ENCODE measurements around the gene SPSB4.

SPSB4 gene

DNA sequence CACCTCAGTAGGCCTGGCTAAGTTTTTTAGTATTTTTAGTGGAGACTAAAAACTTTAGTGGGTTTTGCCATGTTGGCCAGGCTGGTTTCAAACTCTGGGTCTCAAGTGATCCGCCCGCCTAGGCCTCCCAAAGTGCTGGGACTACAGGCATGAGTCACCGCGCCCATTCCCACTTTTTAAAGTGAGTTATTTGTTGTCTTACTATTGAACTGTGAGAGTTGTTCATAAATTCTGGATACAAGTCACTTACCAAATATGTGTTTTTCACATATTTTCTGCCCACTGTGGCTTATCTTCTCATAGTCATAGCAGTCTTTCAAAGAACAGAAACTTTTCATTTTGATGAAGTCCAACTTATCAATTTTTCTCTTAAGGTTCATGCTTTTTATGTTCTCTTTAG, 29.9 kb upstream of the SPSB4 start:
- Histone ChIP-seq H3K27ac (ENCODE audit: low read depth, low read length) (no peak overlapping the region), H3K27me3 (ENCODE audit: control insufficient read depth, insufficient read depth, low read length) (no peaks in the 10 kb centered on the region), H3K9me3 (ENCODE audit: control insufficient read depth, insufficient read depth, low read depth, low read length) (no peaks in the 10 kb centered on the region), H3K4me1 (ENCODE audit: control insufficient read depth, insufficient read depth, low read length) (no peaks in the 10 kb centered on the region), H3K4me3 (ENCODE audit: low read depth, low read length) (no peak overlapping the region), H3K36me3 (ENCODE audit: control insufficient read depth, insufficient read depth, low read length) (no peaks in the 10 kb centered on the region), H3K9ac (ENCODE audit: low read length) (no peak overlapping the region)

DNA sequence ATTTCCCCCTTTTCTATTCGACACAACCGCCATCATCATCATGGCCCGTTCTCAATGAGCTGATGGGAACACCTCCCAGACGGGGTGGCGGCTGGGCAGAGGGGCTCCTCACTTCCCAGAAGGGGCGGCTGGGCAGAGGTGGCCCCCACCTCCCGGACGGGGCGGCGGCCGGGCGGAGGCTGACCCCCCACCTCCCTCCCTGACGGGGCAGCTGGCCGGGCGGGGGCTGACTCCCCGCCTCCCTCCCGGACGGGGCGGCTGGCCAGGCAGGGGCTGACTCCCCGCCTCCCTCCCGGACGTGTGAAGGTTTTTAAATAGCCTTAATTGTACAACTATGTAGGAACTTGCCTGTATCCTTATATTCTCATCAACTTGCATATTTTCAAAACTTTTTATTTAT, 20.9 kb upstream of the SPSB4 start:
- H3K27ac ChIP-seq (ENCODE audit: low read depth, low read length), result no peak overlapping the region
- H3K27me3 ChIP-seq (ENCODE audit: control insufficient read depth, insufficient read depth, low read length), result no peaks in the 10 kb centered on the region
- no peak overlapping the region for H3K4me3 ChIP-seq (ENCODE audit: low read depth, low read length)
- H3K36me3 ChIP-seq (ENCODE audit: control insufficient read depth, insufficient read depth, low read length), result no peaks in the 10 kb centered on the region
- no peaks in the 10 kb centered on the region for H3K4me1 ChIP-seq (ENCODE audit: control insufficient read depth, insufficient read depth, low read length)
- H3K9me3 ChIP-seq (ENCODE audit: control insufficient read depth, insufficient read depth, low read depth, low read length), result peaks cover 4% of the 10 kb centered on the region; the same call in 1 of the 2 replicates
- no peak overlapping the region for H3K9ac ChIP-seq (ENCODE audit: low read length)

DNA sequence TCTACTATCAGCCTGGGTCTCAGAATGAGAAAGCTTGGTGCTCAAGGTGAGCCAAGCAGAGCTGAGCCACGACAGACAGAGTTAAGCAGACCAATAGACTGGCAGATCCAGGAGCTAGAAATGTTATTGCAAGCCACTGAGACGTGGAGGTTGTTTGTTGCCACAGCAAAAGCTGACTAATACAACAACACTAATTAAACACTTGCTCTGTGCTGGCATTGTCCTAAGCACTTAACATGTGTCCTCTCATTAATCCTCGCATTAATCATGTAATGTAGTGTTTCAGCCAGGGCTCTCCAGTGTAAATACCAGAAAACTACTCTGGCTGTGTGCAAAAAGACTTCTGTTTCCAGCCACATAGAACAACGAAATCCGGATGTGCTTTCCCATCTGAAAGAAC, 11.6 kb upstream of the SPSB4 start:
- Histone ChIP-seq H3K27me3 (ENCODE audit: control insufficient read depth, insufficient read depth, low read length) (no peaks in the 10 kb centered on the region), H3K9ac (ENCODE audit: low read length) (no peak overlapping the region), H3K9me3 (ENCODE audit: control insufficient read depth, insufficient read depth, low read depth, low read length) (no peaks in the 10 kb centered on the region), H3K4me1 (ENCODE audit: control insufficient read depth, insufficient read depth, low read length) (no peaks in the 10 kb centered on the region), H3K36me3 (ENCODE audit: control insufficient read depth, insufficient read depth, low read length) (no peaks in the 10 kb centered on the region), H3K4me3 (ENCODE audit: low read depth, low read length) (no peak overlapping the region), H3K27ac (ENCODE audit: low read depth, low read length) (no peak overlapping the region)

DNA sequence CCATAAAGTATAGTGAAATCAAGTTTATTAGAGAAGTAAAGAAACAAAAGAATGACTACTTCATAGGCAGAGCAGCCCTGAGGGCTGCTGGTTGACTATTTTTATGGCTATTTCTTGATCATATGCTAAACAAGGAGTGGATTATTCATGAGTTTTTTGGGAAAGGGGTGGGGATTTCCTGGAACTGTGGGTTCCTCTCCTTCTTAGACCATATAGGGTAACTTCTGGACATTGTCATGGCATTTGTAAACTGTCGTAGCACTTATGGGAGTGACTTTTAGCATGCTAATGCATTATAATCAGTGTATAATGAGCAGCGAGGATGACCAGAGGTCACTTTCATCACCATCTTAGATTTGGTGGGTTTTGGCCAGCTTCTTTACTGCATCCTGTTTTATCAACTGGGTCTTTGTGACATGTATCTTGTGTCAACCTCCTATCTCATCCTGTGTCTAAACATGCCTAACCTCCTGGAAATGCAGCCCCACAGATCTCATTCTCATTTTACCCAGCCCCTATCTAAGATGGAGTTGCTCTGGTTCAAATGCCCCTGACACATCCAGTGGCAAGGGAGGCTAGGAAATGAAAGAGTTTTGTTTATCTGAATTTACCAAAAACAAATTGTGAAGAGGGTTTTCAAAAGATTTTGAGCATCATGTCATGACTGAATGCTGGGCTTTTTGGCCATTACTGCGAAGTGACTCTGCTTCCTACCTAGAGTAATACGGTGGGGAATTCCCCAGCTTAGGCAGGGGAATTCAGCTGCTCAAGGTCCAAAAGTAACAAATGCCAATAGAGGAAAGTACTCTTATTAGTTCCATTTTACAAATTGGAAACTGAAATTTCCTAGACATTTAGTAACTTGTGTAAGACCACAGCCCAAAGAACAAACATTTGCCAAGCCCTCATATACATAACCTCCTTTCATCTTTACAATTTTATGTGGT, 6.2 kb upstream of the SPSB4 start:
- H3K4me3 ChIP-seq (ENCODE audit: low read depth, low read length), result no peak overlapping the region
- H3K27ac ChIP-seq (ENCODE audit: low read depth, low read length), result no peak overlapping the region
- no peak overlapping the region for H3K9ac ChIP-seq (ENCODE audit: low read length)
- H3K36me3 ChIP-seq (ENCODE audit: control insufficient read depth, insufficient read depth, low read length), result no peaks in the 10 kb centered on the region
- H3K4me1 ChIP-seq (ENCODE audit: control insufficient read depth, insufficient read depth, low read length), result peaks cover 9% of the 10 kb centered on the region
- H3K27me3 ChIP-seq (ENCODE audit: control insufficient read depth, insufficient read depth, low read length), result peaks cover 25% of the 10 kb centered on the region
- no peaks in the 10 kb centered on the region for H3K9me3 ChIP-seq (ENCODE audit: control insufficient read depth, insufficient read depth, low read depth, low read length)

DNA sequence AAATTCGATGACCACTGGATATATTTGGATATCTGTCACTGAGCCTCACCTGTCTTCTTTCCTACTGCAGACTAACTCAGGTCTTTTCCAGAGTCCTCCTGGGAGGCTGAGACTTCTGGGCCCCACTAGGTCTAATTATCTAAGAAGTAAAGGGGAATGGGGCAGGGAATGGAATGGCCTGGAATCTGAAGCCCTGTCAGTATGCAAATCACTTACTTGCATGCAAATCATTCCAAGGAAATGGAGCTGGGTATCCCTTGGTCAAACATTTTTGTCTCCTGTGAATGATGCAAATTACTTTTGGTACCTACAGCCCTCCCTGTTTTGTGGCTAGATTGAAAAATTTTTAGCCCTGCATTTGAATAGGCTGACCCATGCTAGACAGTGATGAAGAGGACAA, 5.3 kb upstream of the SPSB4 start:
- Histone ChIP-seq H3K9me3 (ENCODE audit: control insufficient read depth, insufficient read depth, low read depth, low read length) (no peaks in the 10 kb centered on the region), H3K9ac (ENCODE audit: low read length) (no peak overlapping the region), H3K27ac (ENCODE audit: low read depth, low read length) (no peak overlapping the region), H3K4me1 (ENCODE audit: control insufficient read depth, insufficient read depth, low read length) (peaks cover 14% of the 10 kb centered on the region), H3K27me3 (ENCODE audit: control insufficient read depth, insufficient read depth, low read length) (peaks cover 30% of the 10 kb centered on the region), H3K4me3 (ENCODE audit: low read depth, low read length) (no peak overlapping the region), H3K36me3 (ENCODE audit: control insufficient read depth, insufficient read depth, low read length) (no peaks in the 10 kb centered on the region)

DNA sequence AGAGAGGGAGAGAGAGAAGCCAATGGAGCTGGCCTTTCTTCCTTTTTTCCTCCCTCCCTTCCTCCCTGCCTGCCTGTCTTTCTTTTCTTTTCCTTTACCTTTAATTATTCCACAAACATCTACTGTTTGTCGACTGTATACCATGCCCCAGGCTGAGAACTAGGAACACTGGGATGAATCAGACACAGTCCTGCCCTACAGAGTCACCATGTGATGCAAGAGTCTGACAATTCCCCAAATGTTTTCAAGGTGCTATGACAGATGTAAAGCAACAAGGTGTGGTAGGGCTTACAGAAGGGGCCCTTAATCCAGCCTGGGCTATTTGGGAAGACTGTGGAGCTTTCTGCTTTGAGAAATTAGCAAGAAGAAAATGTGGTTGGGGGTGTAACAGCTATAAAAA, 4.0 kb upstream of the SPSB4 start:
- no peak overlapping the region for H3K9ac ChIP-seq (ENCODE audit: low read length)
- no peaks in the 10 kb centered on the region for H3K36me3 ChIP-seq (ENCODE audit: control insufficient read depth, insufficient read depth, low read length)
- H3K4me3 ChIP-seq (ENCODE audit: low read depth, low read length), result no peak overlapping the region
- no peaks in the 10 kb centered on the region for H3K9me3 ChIP-seq (ENCODE audit: control insufficient read depth, insufficient read depth, low read depth, low read length)
- H3K27ac ChIP-seq (ENCODE audit: low read depth, low read length), result no peak overlapping the region
- H3K27me3 ChIP-seq (ENCODE audit: control insufficient read depth, insufficient read depth, low read length), result peaks cover 31% of the 10 kb centered on the region
- peaks cover 14% of the 10 kb centered on the region for H3K4me1 ChIP-seq (ENCODE audit: control insufficient read depth, insufficient read depth, low read length)

DNA sequence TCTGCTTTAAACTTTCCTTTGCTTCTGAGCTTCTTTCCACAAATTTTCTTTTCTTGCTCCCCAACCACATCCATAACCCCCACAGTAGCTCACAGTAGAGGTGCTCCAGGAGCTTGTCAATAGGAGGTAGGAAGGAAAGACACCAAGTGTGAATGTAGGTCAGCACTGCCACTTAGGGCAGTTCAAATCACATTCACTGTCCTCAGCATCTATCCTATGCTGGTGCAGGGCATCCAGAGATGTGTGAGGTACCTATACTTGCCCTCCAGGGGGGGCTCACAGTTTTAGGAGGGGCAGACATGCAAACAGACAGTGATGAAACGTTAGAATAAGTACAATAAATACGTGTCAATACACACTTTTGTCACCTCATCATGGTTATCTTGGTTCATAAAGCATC, 1.5 kb upstream of the SPSB4 start:
- H3K9me3 ChIP-seq (ENCODE audit: control insufficient read depth, insufficient read depth, low read depth, low read length), result no peaks in the 10 kb centered on the region
- H3K4me3 ChIP-seq (ENCODE audit: low read depth, low read length), result no peak overlapping the region
- H3K27me3 ChIP-seq (ENCODE audit: control insufficient read depth, insufficient read depth, low read length), result peaks cover 36% of the 10 kb centered on the region
- peaks cover 14% of the 10 kb centered on the region for H3K4me1 ChIP-seq (ENCODE audit: control insufficient read depth, insufficient read depth, low read length)
- H3K36me3 ChIP-seq (ENCODE audit: control insufficient read depth, insufficient read depth, low read length), result no peaks in the 10 kb centered on the region
- H3K27ac ChIP-seq (ENCODE audit: low read depth, low read length), result no peak overlapping the region
- no peak overlapping the region for H3K9ac ChIP-seq (ENCODE audit: low read length)

DNA sequence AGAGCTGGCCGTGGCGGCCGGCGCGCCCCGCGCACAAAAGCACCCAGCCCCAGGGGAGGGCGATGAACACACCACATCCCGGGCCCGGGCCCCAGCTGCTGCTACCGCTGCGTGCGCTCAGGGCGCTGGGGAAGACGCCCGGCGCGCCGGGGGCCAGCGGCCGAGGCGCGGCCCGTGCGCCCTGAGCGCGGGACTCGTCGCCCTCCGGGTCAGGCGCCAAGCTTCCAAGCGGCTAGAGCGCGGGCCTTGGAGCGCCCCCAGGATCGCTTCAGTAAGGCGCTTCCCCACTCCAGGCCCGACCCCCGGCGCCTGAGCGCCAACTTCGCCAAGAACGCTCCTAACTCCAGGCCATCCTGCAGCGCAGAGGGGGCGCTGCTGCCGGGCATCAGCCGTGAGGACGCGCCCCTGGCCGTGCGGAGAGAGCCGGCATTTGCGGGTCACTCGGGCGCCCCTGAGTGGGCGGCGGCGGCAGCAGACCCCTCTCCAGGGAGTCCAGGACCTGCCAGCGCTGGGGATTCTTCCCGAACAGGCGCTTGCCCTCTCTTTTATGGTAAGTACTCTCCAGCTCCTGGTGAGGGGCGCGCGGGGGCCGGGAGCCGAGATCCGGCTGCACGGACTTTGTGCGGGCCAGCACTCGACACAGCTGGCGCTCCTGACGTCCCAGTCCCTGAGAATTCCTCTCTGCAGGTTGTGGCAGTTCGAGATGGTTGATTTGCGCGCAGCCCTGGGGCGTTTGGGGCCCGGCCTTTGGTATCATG, 475 bp downstream of the SPSB4 start:
- H3K9ac ChIP-seq (ENCODE audit: low read length), result peak overlapping the region; percentile 87
- no peaks in the 10 kb centered on the region for H3K9me3 ChIP-seq (ENCODE audit: control insufficient read depth, insufficient read depth, low read depth, low read length)

DNA sequence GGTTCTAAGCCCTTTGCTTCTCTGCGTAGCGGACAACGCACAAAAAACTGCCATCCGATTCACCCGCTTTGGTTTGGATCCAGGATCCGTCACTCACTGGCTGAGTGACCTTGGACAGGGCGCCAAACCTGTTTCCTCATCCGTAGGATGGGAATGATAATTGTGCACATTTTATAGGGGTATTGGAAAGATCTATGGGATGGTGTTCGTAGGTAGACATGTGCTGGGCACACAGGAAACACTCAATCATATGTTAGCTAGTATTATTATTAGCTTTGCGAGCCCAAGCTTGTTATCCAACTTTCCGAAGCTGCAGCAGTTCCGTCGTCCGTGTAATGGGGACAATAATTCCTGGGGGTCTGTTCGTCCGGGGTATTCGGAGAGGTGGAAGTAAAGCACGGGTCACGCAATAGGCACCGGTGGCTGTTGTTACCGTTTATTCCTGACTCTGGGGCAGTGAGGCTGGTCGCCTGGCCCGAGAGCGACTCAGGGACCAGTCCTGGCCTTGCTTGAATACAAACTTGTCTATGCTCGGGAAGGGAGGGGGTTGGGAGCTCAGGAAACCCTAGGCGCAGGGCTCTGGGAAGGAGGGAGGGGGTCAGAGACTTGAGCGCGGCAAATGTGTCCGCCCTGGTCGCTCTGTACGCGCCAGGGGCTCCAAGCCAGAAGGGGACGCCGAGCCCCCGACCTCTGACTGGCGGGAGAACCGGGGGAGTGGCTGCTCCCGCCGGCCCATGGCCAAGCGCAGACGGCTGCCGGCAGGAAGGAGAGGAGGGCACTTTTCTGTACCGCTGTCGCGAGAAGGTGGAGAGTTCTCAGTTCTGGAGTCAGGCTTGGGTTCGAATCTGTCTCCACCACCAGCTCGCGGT, 1.3 kb downstream of the SPSB4 start:
- H3K27me3 ChIP-seq (ENCODE audit: control insufficient read depth, insufficient read depth, low read length), result peaks cover 35% of the 10 kb centered on the region
- no peaks in the 10 kb centered on the region for H3K9me3 ChIP-seq (ENCODE audit: control insufficient read depth, insufficient read depth, low read depth, low read length)
- peak overlapping the region; percentile 22; the same call in 1 of the 2 replicates for H3K27ac ChIP-seq (ENCODE audit: low read depth, low read length)
- H3K36me3 ChIP-seq (ENCODE audit: control insufficient read depth, insufficient read depth, low read length), result no peaks in the 10 kb centered on the region
- peak overlapping the region; percentile 81 for H3K4me3 ChIP-seq (ENCODE audit: low read depth, low read length)
- peak overlapping the region; percentile 87 for H3K9ac ChIP-seq (ENCODE audit: low read length)
- H3K4me1 ChIP-seq (ENCODE audit: control insufficient read depth, insufficient read depth, low read length), result peaks cover 10% of the 10 kb centered on the region; the same call in 1 of the 2 replicates

More for the DNA sequence above, 475 bp downstream of the SPSB4 start:
- peaks cover 8% of the 10 kb centered on the region; the same call in 1 of the 2 replicates for H3K4me1 ChIP-seq (ENCODE audit: control insufficient read depth, insufficient read depth, low read length)
- no peaks in the 10 kb centered on the region for H3K36me3 ChIP-seq (ENCODE audit: control insufficient read depth, insufficient read depth, low read length)
- peak overlapping the region; percentile 81 for H3K4me3 ChIP-seq (ENCODE audit: low read depth, low read length)
- peak overlapping the region; percentile 22; the same call in 1 of the 2 replicates for H3K27ac ChIP-seq (ENCODE audit: low read depth, low read length)
- peaks cover 36% of the 10 kb centered on the region for H3K27me3 ChIP-seq (ENCODE audit: control insufficient read depth, insufficient read depth, low read length)

DNA sequence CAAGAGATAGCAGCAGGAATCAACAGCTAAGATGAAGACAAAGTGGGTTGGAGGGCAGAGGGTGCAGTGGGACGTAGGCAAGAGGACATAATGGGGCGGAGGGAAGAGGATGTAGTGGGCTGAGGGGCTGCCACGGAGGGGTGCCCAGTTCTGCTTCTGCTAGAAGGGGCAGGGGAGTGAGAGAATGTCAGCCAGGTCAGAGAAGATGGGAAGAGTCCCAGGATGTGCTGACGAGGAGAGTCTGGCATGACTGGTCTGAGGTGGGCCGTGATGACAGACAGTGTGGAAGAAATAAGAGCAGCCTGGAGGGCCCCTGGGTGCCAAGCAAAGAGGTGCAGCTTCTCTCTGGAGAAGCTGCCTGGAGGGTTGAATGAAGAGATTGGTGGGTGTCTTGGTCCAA, 4.0 kb downstream of the SPSB4 start:
- Histone ChIP-seq H3K9me3 (ENCODE audit: control insufficient read depth, insufficient read depth, low read depth, low read length) (peaks cover 15% of the 10 kb centered on the region), H3K36me3 (ENCODE audit: control insufficient read depth, insufficient read depth, low read length) (no peaks in the 10 kb centered on the region), H3K9ac (ENCODE audit: low read length) (no peak overlapping the region), H3K27ac (ENCODE audit: low read depth, low read length) (no peak overlapping the region), H3K4me1 (ENCODE audit: control insufficient read depth, insufficient read depth, low read length) (peaks cover 9% of the 10 kb centered on the region; the same call in 1 of the 2 replicates), H3K4me3 (ENCODE audit: low read depth, low read length) (no peak overlapping the region), H3K27me3 (ENCODE audit: control insufficient read depth, insufficient read depth, low read length) (peaks cover 10% of the 10 kb centered on the region)

All from HUES6 (cell line).